HCT116 (cell line): ENCODE results near the gene SIPA1L3. TPM values are rescaled to one million over a fixed set of nuclear protein-coding genes. Genes with fewer than 3 reads are reported as not detected.

Experiments
- ATAC-seq: fragments of 200-7000 bp; cut with Tn5 transposase; 2 replicates; pipeline ENCODE4 v1.9.1; 2020; ENCODE audit warnings: mild to moderate bottlenecking, moderate library complexity
- BruUV-seq: library from RNA; stranded (reverse); fragments of 400-500 nt; replicated peaks from 2 replicates; lab custom pipeline; 2021; lab: Mats Ljungman, UMichigan
- CTCF ChIA-PET: fragments of 300-600 bp; sonication (Branson Sonifier 250); formaldehyde crosslinking; loops from one replicate; lab custom pipeline; 2021; ENCODE audit warnings: antibody characterized with exemption; lab: Charles Lee
- POLR2A ChIA-PET: fragments of 300-600, 350-600 bp; sonication (Branson Sonifier 250); formaldehyde crosslinking; loops from one replicate; lab custom pipeline; 2021; ENCODE audit warnings: antibody characterized with exemption; lab: Charles Lee
- RAD21 ChIA-PET, 2 experiments: fragments of 300-600 bp; sonication (Branson Sonifier 250); formaldehyde crosslinking; loops; one replicate each; lab custom pipeline; 2023; ENCODE audit warnings: low total read pairs in 2 of 2; ENCODE audit not compliant: uncharacterized antibody in 2 of 2, unreplicated experiment in 2 of 2, low non-redundant PET in 1 of 2; lab: Charles Lee
- DNase-seq: peaks from one replicate; pipeline ENCODE4 v3.0.0-alpha.2; 2010; ENCODE audit warnings: low read depth, low spot score
- H2AFZ ChIP-seq: fragments of 200-600 bp; shearing (Covaris generic), sonication (generic); 2 replicates; pipeline ENCODE4 v1.6.1; 2017; ENCODE audit warnings: low read depth, mixed run types, mixed read lengths, antibody characterized with exemption, low read length; ENCODE audit not compliant: poor library complexity, severe bottlenecking
- H3K27ac ChIP-seq: 2 replicates; pipeline ENCODE4 v1.5.1; 2012; ENCODE audit warnings: low read depth, low read length
- H3K27me3 ChIP-seq: fragments of 200-600 bp; sonication (generic); 2 replicates; pipeline ENCODE4 v1.6.1; 2016; ENCODE audit warnings: mixed run types, low read length, mixed read lengths; ENCODE audit not compliant: insufficient read depth
- H3K36me3 ChIP-seq, 2 experiments: fragments of 200-500 bp in 1 of 2; fragments of 200-600 bp in 1 of 2; sonication (Bioruptor generic) in 1 of 2; sonication (generic) in 1 of 2; 2 replicates each; pipeline versions ENCODE4 v1.5.1 to v1.6.1; 2014 to 2016; ENCODE audit warnings: low read length in 2 of 2, inconsistent platforms in 1 of 2, mixed read lengths in 1 of 2, mixed run types in 1 of 2; ENCODE audit not compliant: insufficient read depth in 2 of 2, control insufficient read depth in 1 of 2
- H3K4me1 ChIP-seq, 2 experiments: fragments of 200-600 bp in 1 of 2; sonication (generic) in 1 of 2; 2 replicates each; pipeline versions ENCODE4 v1.5.1 to v1.6.1; 2012 to 2017; ENCODE audit warnings: low read length in 2 of 2, inconsistent platforms in 1 of 2, mild to moderate bottlenecking in 1 of 2, mixed read lengths in 1 of 2, mixed run types in 1 of 2, moderate library complexity in 1 of 2; ENCODE audit not compliant: insufficient read depth in 2 of 2, control insufficient read depth in 1 of 2
- H3K4me2 ChIP-seq: fragments of 200-600 bp; sonication (generic); 2 replicates; pipeline ENCODE4 v1.6.1; 2017; ENCODE audit warnings: mixed run types, low read length, mixed read lengths
- H3K4me3 ChIP-seq, 2 experiments: fragments of 200-600 bp in 1 of 2; sonication (generic) in 1 of 2; replicated peaks in 1 of 2; 2 replicates each; pipeline ENCODE4 v1.5.1; 2011 to 2016; ENCODE audit warnings: low read length in 2 of 2, control low read depth in 1 of 2, low read depth in 1 of 2, mild to moderate bottlenecking in 1 of 2, mixed read lengths in 1 of 2, mixed run types in 1 of 2
- H3K79me2 ChIP-seq: fragments of 200-600 bp; sonication (generic); 2 replicates; pipeline ENCODE4 v1.6.1; 2017; ENCODE audit warnings: mild to moderate bottlenecking, mixed run types, low read length, moderate library complexity, mixed read lengths; ENCODE audit not compliant: insufficient read depth
- H3K9ac ChIP-seq: fragments of 200-600 bp; sonication (generic); 2 replicates; pipeline ENCODE4 v1.6.1; 2016; ENCODE audit warnings: low read length, mixed read lengths
- H3K9me2 ChIP-seq: fragments of 200-600 bp; sonication (generic), shearing (Covaris generic); 2 replicates; pipeline ENCODE4 v1.6.1; 2017; ENCODE audit warnings: mixed run types, mild to moderate bottlenecking, moderate library complexity; ENCODE audit not compliant: insufficient read depth
- H3K9me3 ChIP-seq, 2 experiments: fragments of 200-500 bp in 1 of 2; fragments of 200-600 bp in 1 of 2; sonication (Bioruptor generic) in 1 of 2; sonication (generic) in 1 of 2; 2 replicates each; pipeline ENCODE4 v1.6.1; 2014 to 2017; ENCODE audit warnings: low read length in 2 of 2, mixed read lengths in 2 of 2, inconsistent platforms in 1 of 2, low read depth in 1 of 2, mild to moderate bottlenecking in 1 of 2, mixed run types in 1 of 2, moderate library complexity in 1 of 2; ENCODE audit not compliant: control insufficient read depth in 1 of 2, insufficient read depth in 1 of 2
- H4K20me1 ChIP-seq: fragments of 200-600 bp; sonication (generic), shearing (Covaris generic); 2 replicates; pipeline ENCODE4 v1.6.1; 2017; ENCODE audit warnings: mixed run types, mild to moderate bottlenecking, moderate library complexity; ENCODE audit not compliant: insufficient read depth
- ATF3 ChIP-seq: IDR thresholded peaks from 2 replicates; pipeline ENCODE4 v1.6.1; 2012
- CBX3 ChIP-seq: IDR thresholded peaks from 2 replicates; pipeline ENCODE4 v1.6.1; 2012; ENCODE audit warnings: low read depth
- EGR1 ChIP-seq: IDR thresholded peaks from 2 replicates; pipeline ENCODE4 v1.6.1; 2012; ENCODE audit warnings: low read depth
- EZH2 ChIP-seq: fragments of 200-600 bp; sonication (generic); IDR thresholded peaks from 2 replicates; pipeline ENCODE4 v1.6.1; 2017; ENCODE audit warnings: antibody characterized with exemption, mixed run types
- EZH2phosphoT487 ChIP-seq: fragments of 200-600 bp; IDR thresholded peaks from 2 replicates; pipeline ENCODE4 v1.6.1; 2018; ENCODE audit warnings: antibody characterized with exemption, borderline replicate concordance
- FOSL1 ChIP-seq: IDR thresholded peaks from 2 replicates; pipeline ENCODE4 v1.6.1; 2012; ENCODE audit warnings: low read depth
- JUND ChIP-seq: IDR thresholded peaks from 2 replicates; pipeline ENCODE4 v1.6.1; 2012
- POLR2A ChIP-seq: IDR thresholded peaks from 2 replicates; pipeline ENCODE4 v1.7.0; 2011; ENCODE audit warnings: borderline replicate concordance; ENCODE audit not compliant: insufficient read depth, insufficient read length; ENCODE audit errors: extremely low read depth
- POLR2AphosphoS5 ChIP-seq: IDR thresholded peaks from 2 replicates; pipeline ENCODE4 v1.6.1; 2011; ENCODE audit warnings: mild to moderate bottlenecking, low read depth, low read length, moderate library complexity
- RAD21 ChIP-seq: IDR thresholded peaks from 2 replicates; pipeline ENCODE4 v1.6.1; 2012; ENCODE audit warnings: low read depth, mild to moderate bottlenecking
- SIN3A ChIP-seq: IDR thresholded peaks from 2 replicates; pipeline ENCODE4 v1.6.1; 2012; ENCODE audit warnings: low read depth
- SP1 ChIP-seq: IDR thresholded peaks from 2 replicates; pipeline ENCODE4 v1.6.1; 2012; ENCODE audit warnings: low read depth
- TCF7L2 ChIP-seq: IDR thresholded peaks from 2 replicates; pipeline ENCODE4 v1.7.0; 2011; ENCODE audit warnings: borderline replicate concordance, inconsistent platforms; ENCODE audit not compliant: insufficient read depth, insufficient read length; ENCODE audit errors: extremely low read depth
- YY1 ChIP-seq: IDR thresholded peaks from 2 replicates; pipeline ENCODE4 v1.6.1; 2011; ENCODE audit warnings: low read length, low read depth, moderate library complexity, mild to moderate bottlenecking; ENCODE audit not compliant: insufficient replicate concordance; ENCODE audit errors: extremely low read depth
- ZNF274 ChIP-seq: fragments of 200-500 bp; sonication (Bioruptor generic); IDR thresholded peaks from 2 replicates; pipeline ENCODE4 v1.6.1; 2014; ENCODE audit warnings: mild to moderate bottlenecking, low read depth, low read length, inconsistent platforms
- intact Hi-C: fragments of 100-400 bp; cut with micrococcal nuclease; formaldehyde crosslinking; loops from 2 replicates; pipeline ENCODE4 v1.10.0; 2022
- total RNA-seq: library from RNA; stranded (reverse); gene quantifications from one replicate; pipeline ENCODE4 v1.2.1, GENCODE V29; 2021; ENCODE audit not compliant: unreplicated experiment
- TF ChIP-seq, protein P1 (sequence below), 3 experiments: fragments of 200-600 bp in 1 of 3; sonication (generic) in 1 of 3; IDR thresholded peaks in 2 of 3; conservative IDR thresholded peaks in 1 of 3; 2 replicates each; pipeline ENCODE4 v1.5.1; 2012 to 2017; ENCODE audit warnings: low read depth in 2 of 3, low read length in 2 of 3, antibody characterized with exemption in 1 of 3, borderline replicate concordance in 1 of 3, control low read depth in 1 of 3, mild to moderate bottlenecking in 1 of 3, mixed read lengths in 1 of 3, mixed run types in 1 of 3, moderate library complexity in 1 of 3; ENCODE audit not compliant: insufficient read depth in 1 of 3
- TF ChIP-seq, protein P2 (sequence below): IDR thresholded peaks from 2 replicates; pipeline ENCODE4 v1.6.1; 2011; ENCODE audit warnings: mild to moderate bottlenecking, low read length, moderate library complexity; ENCODE audit not compliant: insufficient replicate concordance; ENCODE audit errors: extremely low read depth

Gene SIPA1L3
- total RNA-seq, 1 experiment from 2014 or later: 41.8 TPM

DNA sequence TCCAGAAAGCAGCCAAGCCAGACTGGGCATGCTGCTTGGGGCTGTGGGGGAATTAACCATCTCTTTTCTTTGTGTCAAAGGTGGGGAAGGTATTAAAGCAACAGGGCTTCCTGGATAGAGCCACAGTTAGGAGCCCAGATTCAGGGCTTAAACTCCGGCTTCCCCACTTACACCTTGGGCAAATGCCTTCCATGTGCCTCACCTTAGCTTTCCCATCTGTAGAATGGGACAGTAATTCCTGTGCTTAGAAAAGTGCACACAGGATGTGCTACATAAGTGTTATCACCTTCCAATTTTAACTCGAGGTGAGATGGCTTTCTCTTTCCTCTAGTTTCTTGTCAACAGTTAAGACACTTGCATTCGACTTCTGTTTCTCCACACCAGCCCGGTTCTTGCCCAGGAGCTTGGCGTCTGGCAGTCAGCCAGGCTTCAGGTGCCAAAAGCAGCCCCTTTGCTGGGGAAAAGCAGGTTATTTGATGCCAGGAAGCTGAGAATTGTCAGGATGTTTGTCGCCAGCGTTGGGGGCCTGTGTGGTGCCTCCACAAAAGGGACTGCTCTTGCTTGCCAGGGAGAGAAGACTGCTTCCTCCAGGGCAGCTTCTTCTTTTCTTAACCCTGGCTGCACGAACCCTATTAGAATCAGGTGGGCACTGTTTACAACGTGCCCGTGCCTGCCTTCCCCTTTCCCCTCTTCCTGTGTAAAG, 79.2 kb downstream of the SIPA1L3 start:
- BruUV-seq: no TSS peak
- H3K36me3 ChIP-seq: no peaks in the 10 kb centered on the region
- no peaks in the 10 kb centered on the region for H4K20me1 ChIP-seq
- H3K9me2 ChIP-seq: no peaks in the 10 kb centered on the region
- intact Hi-C loops: loop anchor here (2.0 to 10.0 kb wide), 2 partner anchors 51 to 83 kb away; no protein-coding TSS in a partner anchor
- no peak overlapping the region for H2AFZ ChIP-seq
- H3K9me3 ChIP-seq: no peaks in the 10 kb centered on the region
- POLR2A ChIA-PET: interaction anchor here (1.0 kb wide), 1 partner anchor 17 kb away, joined by 3 read pairs; no protein-coding TSS in a partner anchor
- H3K4me2 ChIP-seq: no peak overlapping the region
- no peak overlapping the region for H3K4me3 ChIP-seq
- no peak for TF ChIP-seq SIN3A
- no peak for TF ChIP-seq EZH2phosphoT487
- no peak for TF ChIP-seq ZNF274
- TF ChIP-seq SP1: no peak
- no peak for TF ChIP-seq RAD21
- TF ChIP-seq TCF7L2: no peak
- TF ChIP-seq POLR2A: no peak
- TF ChIP-seq CBX3: no peak
- TF ChIP-seq JUND: no peak
- no peak for TF ChIP-seq YY1
- TF ChIP-seq POLR2AphosphoS5: no peak
- TF ChIP-seq, protein P1, sequence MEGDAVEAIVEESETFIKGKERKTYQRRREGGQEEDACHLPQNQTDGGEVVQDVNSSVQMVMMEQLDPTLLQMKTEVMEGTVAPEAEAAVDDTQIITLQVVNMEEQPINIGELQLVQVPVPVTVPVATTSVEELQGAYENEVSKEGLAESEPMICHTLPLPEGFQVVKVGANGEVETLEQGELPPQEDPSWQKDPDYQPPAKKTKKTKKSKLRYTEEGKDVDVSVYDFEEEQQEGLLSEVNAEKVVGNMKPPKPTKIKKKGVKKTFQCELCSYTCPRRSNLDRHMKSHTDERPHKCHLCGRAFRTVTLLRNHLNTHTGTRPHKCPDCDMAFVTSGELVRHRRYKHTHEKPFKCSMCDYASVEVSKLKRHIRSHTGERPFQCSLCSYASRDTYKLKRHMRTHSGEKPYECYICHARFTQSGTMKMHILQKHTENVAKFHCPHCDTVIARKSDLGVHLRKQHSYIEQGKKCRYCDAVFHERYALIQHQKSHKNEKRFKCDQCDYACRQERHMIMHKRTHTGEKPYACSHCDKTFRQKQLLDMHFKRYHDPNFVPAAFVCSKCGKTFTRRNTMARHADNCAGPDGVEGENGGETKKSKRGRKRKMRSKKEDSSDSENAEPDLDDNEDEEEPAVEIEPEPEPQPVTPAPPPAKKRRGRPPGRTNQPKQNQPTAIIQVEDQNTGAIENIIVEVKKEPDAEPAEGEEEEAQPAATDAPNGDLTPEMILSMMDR (IDR thresholded peaks at IDR 0.05 in 2 of 3, conservative IDR thresholded peaks at IDR 0.05 in 1 of 3; ENCODE audit: borderline replicate concordance in 1 of 3, insufficient read depth in 1 of 3, low read depth in 2 of 3, low read length in 2 of 3): no peak
- TF ChIP-seq EGR1: no peak
- TF ChIP-seq EZH2: no peak
- TF ChIP-seq ATF3: no peak
- TF ChIP-seq, protein P2, sequence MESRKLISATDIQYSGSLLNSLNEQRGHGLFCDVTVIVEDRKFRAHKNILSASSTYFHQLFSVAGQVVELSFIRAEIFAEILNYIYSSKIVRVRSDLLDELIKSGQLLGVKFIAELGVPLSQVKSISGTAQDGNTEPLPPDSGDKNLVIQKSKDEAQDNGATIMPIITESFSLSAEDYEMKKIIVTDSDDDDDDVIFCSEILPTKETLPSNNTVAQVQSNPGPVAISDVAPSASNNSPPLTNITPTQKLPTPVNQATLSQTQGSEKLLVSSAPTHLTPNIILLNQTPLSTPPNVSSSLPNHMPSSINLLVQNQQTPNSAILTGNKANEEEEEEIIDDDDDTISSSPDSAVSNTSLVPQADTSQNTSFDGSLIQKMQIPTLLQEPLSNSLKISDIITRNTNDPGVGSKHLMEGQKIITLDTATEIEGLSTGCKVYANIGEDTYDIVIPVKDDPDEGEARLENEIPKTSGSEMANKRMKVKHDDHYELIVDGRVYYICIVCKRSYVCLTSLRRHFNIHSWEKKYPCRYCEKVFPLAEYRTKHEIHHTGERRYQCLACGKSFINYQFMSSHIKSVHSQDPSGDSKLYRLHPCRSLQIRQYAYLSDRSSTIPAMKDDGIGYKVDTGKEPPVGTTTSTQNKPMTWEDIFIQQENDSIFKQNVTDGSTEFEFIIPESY: no peak
- TF ChIP-seq FOSL1: no peak
- TF ChIP-seq, all 23 proteins: peak for 0
- RAD21 ChIA-PET: interaction anchor here in 1 of 2 experiments (1.5 to 2.3 kb wide), 2 partner anchors 54 to 78 kb away, joined by 3 to 5 read pairs; no protein-coding TSS in a partner anchor
- H3K27ac ChIP-seq: no peak overlapping the region
- H3K9ac ChIP-seq: no peak overlapping the region
- peaks cover 86% of the 10 kb centered on the region for H3K79me2 ChIP-seq
- ATAC-seq: no peak
- H3K4me1 ChIP-seq: peaks cover 25 to 77% of the 10 kb centered on the region in 2 experiments
- no peak for DNase-seq
- H3K27me3 ChIP-seq: no peaks in the 10 kb centered on the region
- CTCF ChIA-PET: interaction anchor here (1.5 to 2.0 kb wide), 3 partner anchors 8 to 83 kb away, joined by 6 to 9 read pairs (median 7); no protein-coding TSS in a partner anchor
